Brain microvascular endothelial cell (primary cell): ENCODE measurements around the gene DDX28.
A peak's percentile ranks its signal among the peaks of the same experiment; 100 is the strongest.
"Not testable (repeated sequence)": the region's sequence is repeated elsewhere in the genome, so short reads cannot be mapped to it uniquely, and the experiment has no call there.

ENCODE experiments used
- DNase-seq: peaks from one replicate; pipeline ENCODE4 v3.0.0-alpha.2; 2020
- H3K27ac ChIP-seq: fragments of 250-450 bp; sonication (Bioruptor Pico); 2 replicates; pipeline ENCODE4 v1.5.1; 2020; ENCODE audit warnings: mild to moderate bottlenecking, moderate library complexity
- H3K27me3 ChIP-seq: fragments of 250-450 bp; sonication (Bioruptor Pico); replicated peaks from 2 replicates; pipeline ENCODE4 v1.5.1; 2020; ENCODE audit warnings: mild to moderate bottlenecking
- H3K36me3 ChIP-seq: fragments of 250-450 bp; sonication (Bioruptor Pico); replicated peaks from 2 replicates; pipeline ENCODE4 v1.5.1; 2020; ENCODE audit warnings: mild to moderate bottlenecking
- H3K4me3 ChIP-seq: 2 replicates; pipeline ENCODE4 v1.5.1; 2011; ENCODE audit warnings: low read depth, mild to moderate bottlenecking, control low read depth, low read length, moderate library complexity
- CTCF ChIP-seq: IDR thresholded peaks from 2 replicates; pipeline ENCODE4 v1.5.1; 2011; ENCODE audit warnings: low read depth, mild to moderate bottlenecking, moderate library complexity, low read length, control low read depth, inconsistent platforms; ENCODE audit errors: missing control alignments
- in situ Hi-C: cut with HindIII; loops from 2 replicates; pipeline ENCODE4 v1.10.0; 2017; ENCODE audit warnings: low sequenced_read_pairs, low pct_ligation_motif_present

Gene DDX28

GRCh38 chr16:67979955-67980678, 42.9 kb downstream of the DDX28 start, which contains the start of gene DPEP3:
Gene DPEP3 (minus strand): TSS chr16:67980499. CDS start chr16:67980380, 119 bp downstream.
- Histone ChIP-seq H3K27me3 (no peaks in the 10 kb centered on the region), H3K27ac (no peak within 1 kb of the TSS), H3K36me3 (no peaks in the 10 kb centered on the region), H3K4me3 (no peak within 1 kb of the TSS)
- TF ChIP-seq CTCF = peak; percentile 56
- no peak for DNase-seq
- in situ Hi-C loops = no loop called here

- in situ Hi-C loops = no loop called here
Observed at GRCh38 chr16:67977469-67978227, 45.4 kb downstream of the DDX28 start.

GRCh38 chr16:67977005-67977404, 46.0 kb downstream of the DDX28 start:
- H3K4me3 ChIP-seq = no peak overlapping the region
- no peak for TF ChIP-seq CTCF
- H3K27me3 ChIP-seq = no peaks in the 10 kb centered on the region

More at GRCh38 chr16:67977469-67978227, 45.4 kb downstream of the DDX28 start:
- no peak for TF ChIP-seq CTCF
- Histone ChIP-seq H3K27me3 (no peaks in the 10 kb centered on the region), H3K4me3 (no peak overlapping the region), H3K36me3 (no peaks in the 10 kb centered on the region), H3K27ac (no peak overlapping the region)
- no peak for DNase-seq

GRCh38 chr16:67976205-67976604, 46.8 kb downstream of the DDX28 start:
- in situ Hi-C loops = no loop called here
- H3K27ac ChIP-seq = no peak overlapping the region
- H3K4me3 ChIP-seq = no peak overlapping the region
- DNase-seq = no peak
- no peaks in the 10 kb centered on the region for H3K27me3 ChIP-seq
- no peak for TF ChIP-seq CTCF
- no peaks in the 10 kb centered on the region for H3K36me3 ChIP-seq

More at GRCh38 chr16:67977005-67977404, 46.0 kb downstream of the DDX28 start:
- Histone ChIP-seq H3K27ac (no peak overlapping the region), H3K36me3 (no peaks in the 10 kb centered on the region)
- in situ Hi-C loops = no loop called here
- DNase-seq = no peak

GRCh38 chr16:67975321-67976105, 47.5 kb downstream of the DDX28 start:
- Histone ChIP-seq H3K27me3 (no peaks in the 10 kb centered on the region), H3K27ac (no peak overlapping the region), H3K36me3 (no peaks in the 10 kb centered on the region), H3K4me3 (no peak overlapping the region)
- no peak for DNase-seq
- in situ Hi-C loops = no loop called here
- no peak for TF ChIP-seq CTCF

- DNase-seq, H3K27ac ChIP-seq, in situ Hi-C loops, H3K4me3 ChIP-seq, H3K27me3 ChIP-seq, H3K36me3 ChIP-seq: not testable (repeated sequence)
Observed at GRCh38 chr16:67972285-67972684, 50.7 kb downstream of the DDX28 start.
